Subcutaneous adipose tissue (tissue), 4 donors: ENCODE results near the gene ERBB4. TPM values are rescaled to one million over a fixed set of nuclear protein-coding genes. Genes with fewer than 3 reads are reported as not detected.

ENCODE experiments used
- total RNA-seq, 4 donors: library from RNA; depleted of rRNA; stranded (reverse); fragments of >200 nt; gene quantifications; one replicate each; pipeline ENCODE4 v1.1.0, GENCODE V29; 2016
- TF ChIP-seq, protein P1 (sequence below): fragments of 450-650 bp; IDR thresholded peaks from one replicate; pipeline ENCODE4 v1.5.1; 2016; ENCODE audit warnings: low read depth, mild to moderate bottlenecking, control low read depth, antibody characterized with exemption, moderate library complexity

ERBB4 gene
- total RNA-seq, 4 donors from 2014 or later, result 0.17 to 1.5 (median 0.71) TPM

DNA sequence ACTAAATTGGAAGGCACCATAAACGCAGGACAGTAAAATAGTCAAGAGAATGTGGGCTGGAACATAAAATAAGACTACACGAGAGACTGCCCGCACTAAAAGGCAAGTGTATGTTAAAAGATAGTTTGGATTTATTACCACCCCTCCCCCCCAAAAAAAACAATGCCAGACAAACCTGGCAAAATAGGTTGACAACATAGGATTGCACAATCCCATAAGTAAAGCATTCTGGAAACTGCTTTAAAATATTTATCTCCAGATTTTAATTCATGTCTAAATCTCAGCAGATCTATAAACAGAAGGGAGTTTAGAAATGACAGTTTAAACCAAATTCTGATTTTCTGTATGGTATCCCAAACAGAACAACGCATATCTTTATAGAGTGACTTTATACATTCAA, 455.1 kb downstream of the ERBB4 start:
- TF ChIP-seq, protein P1, sequence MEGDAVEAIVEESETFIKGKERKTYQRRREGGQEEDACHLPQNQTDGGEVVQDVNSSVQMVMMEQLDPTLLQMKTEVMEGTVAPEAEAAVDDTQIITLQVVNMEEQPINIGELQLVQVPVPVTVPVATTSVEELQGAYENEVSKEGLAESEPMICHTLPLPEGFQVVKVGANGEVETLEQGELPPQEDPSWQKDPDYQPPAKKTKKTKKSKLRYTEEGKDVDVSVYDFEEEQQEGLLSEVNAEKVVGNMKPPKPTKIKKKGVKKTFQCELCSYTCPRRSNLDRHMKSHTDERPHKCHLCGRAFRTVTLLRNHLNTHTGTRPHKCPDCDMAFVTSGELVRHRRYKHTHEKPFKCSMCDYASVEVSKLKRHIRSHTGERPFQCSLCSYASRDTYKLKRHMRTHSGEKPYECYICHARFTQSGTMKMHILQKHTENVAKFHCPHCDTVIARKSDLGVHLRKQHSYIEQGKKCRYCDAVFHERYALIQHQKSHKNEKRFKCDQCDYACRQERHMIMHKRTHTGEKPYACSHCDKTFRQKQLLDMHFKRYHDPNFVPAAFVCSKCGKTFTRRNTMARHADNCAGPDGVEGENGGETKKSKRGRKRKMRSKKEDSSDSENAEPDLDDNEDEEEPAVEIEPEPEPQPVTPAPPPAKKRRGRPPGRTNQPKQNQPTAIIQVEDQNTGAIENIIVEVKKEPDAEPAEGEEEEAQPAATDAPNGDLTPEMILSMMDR, result no peak

DNA sequence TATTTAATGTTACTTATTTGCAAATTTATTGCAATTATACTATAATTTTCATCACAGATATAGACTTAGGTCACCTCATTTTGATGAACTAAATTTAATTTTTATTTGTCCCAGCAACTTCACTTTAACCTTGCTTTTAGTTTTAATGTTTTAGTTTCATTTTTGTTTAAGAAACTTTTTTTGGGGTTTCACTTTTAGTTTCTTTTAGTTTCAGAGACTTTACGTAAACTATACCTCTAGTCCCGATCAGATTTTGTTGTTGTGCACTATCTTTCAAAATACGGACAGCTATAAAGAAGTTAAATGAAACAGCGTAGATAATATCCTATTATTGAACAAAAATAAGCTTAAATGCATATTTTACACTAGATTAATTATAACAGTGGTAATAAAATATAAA, 460.5 kb downstream of the ERBB4 start:
- TF ChIP-seq, protein P1, result no peak

DNA sequence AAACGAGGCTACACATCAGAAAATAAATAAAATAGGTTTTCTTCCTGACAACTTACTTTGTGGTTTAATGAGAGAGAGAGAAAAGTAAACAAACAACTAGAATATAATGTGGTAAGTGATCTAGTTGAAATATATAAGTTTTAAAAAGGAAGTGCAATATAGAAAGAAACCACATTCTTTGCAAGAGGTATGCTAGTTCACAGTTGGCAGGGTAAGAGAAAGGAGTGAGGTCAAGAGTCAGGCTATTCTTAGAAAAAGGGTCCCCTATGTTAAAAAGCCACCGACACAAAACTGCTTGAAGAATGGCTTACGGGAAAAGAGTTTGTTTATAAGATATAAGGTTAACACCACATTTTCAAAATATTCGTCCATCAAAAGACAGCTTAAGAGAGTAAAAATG, 462.1 kb downstream of the ERBB4 start:
- TF ChIP-seq, protein P1, result no peak

DNA sequence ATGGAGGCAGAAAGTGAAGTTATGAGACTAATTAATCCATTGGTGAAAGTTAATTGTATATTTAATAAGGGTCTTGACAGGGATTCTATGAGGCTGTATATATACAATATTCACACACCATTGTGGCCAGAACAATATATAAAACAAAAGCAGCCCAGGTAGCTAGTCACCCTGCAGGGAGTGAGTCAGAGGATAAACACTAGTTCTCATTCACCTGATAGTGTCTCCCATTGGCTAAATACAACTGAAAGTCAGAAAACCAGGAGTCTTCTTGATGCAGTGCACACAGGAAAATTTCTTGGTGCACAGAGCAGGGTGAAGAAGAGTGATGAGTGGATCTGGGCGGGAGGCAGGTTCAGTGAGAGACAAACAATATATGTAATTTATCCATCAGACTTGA, 465.2 kb downstream of the ERBB4 start:
- TF ChIP-seq, protein P1, result no peak

DNA sequence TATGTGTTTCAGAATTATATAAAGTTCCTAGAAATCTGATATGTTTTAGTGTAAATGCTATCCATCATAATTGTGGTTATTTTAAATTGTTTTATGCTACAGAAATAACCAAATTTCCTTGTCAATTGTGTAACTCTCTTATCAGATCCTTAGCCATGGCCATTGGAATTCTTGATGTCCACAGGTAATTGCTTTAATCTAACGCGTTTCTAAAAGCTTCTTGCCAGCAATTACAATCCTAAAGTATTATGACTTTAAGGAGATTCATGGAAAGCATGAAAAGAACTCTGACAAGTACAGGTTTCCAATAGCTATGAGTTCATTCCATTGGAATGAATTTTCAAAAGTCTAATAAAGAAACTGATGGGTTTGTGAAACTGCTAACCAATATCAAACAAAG, 472.1 kb downstream of the ERBB4 start:
- TF ChIP-seq, protein P1, result no peak

DNA sequence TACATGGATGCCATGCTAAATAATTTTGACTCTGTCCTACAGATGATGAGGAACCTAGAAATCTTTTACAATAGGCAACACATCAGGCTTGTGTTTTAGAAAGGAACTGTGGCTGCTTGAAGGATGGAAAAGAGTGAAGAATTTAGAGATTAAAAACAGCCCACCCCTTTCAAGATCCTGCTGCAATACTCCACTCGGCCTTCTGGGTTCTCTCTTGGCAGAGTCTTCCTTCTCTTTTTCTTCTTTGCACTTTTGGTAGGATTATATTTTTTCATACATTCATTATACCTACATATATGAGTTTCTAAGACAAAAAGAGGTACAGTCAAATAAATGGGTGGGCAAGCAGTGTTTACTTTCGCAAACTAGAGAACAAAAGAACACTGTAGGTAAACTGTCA, 474.3 kb downstream of the ERBB4 start:
- TF ChIP-seq, protein P1, result no peak

DNA sequence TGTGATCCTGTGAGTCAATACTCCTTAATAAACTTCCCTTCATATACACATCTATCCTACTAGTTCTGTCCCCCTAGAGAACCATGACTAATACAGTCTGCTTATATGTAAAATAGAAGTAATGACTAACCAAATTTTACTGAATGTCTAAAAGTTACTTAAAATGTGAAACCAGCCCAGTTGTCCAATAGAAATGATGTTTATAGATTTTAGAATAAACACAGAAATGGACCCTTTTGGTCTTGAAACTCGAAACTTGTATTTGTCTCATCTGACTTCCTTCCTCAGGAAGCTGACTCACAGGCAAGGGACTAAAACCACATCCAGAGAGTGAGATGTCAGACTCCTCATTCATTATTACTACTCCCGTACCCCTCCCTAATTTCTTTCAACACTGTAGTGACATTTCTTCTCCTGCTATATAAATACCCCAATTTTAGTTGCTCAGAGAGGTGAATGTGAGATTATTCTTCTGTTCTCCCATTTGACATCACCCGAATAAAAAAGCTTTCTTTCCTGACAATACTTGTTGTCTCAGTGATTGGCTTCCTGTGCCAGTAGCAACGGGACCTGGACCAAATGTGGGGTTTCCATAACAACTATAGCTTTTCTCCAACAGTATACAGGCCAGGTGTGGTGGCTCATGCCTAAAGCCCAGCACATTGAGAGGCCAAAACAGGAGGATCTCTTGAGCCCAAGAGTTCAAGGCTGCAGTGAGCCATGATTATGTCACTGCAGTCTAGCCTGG, 486.0 kb downstream of the ERBB4 start:
- TF ChIP-seq, protein P1, result no peak
